GM18870 (cell line): ENCODE data around the gene FRY.

Experiments
- ATAC-seq: cut with Tn5 transposase; IDR thresholded peaks from one replicate; pipeline ENCODE4 v1.9.1; 2021; ENCODE audit warnings: moderate library complexity; ENCODE audit not compliant: unreplicated experiment

FRY gene

DNA sequence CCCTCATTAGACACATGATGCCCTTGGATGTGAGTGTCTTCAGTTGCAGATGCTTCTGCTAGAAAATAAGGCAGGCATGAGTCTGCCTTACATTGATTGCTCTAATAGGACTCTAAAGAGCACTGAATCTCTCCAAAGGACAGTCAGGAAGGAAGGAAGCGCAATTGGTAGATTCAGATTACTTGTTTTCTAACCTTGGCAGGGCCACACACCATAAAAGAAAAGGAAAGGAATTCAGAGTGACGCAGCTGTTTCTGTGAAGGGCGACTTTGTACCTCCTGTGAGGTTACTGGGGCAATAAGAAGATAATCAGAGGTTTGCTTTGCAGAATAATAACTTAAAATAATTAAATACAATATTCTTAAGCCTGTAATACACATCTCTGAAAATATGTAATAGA, 48.0 kb downstream of the FRY start:
- no peak for ATAC-seq

GRCh38 chr13:32080328-32080744, 48.8 kb downstream of the FRY start:
- no peak for ATAC-seq

- ATAC-seq = no peak
Observed at GRCh38 chr13:32081591-32081990, 50.0 kb downstream of the FRY start.

DNA sequence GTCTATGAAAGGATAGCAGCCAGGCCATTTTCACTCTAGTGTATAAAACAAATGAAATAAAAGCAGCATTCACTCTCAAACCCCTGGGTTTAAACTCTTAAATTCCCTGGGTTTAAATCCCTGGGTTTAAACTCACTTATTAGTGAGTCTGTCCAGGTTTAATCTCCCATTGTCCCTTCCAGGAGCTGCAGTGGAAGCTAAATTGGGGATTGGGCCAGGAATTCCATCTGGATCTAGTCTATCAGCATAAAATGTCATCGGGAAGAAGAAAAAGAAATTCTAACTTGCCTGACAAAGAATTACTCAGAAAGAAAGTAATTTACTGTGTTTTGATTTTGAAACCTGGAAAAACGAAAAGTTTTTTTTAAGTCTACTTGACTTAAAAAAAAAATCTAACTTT, 54.8 kb downstream of the FRY start:
- no peak for ATAC-seq

- no peak for ATAC-seq
Observed at GRCh38 chr13:32086791-32087441, 55.3 kb downstream of the FRY start.

- no peak for ATAC-seq
Observed at GRCh38 chr13:32087955-32088747, 56.6 kb downstream of the FRY start.

DNA sequence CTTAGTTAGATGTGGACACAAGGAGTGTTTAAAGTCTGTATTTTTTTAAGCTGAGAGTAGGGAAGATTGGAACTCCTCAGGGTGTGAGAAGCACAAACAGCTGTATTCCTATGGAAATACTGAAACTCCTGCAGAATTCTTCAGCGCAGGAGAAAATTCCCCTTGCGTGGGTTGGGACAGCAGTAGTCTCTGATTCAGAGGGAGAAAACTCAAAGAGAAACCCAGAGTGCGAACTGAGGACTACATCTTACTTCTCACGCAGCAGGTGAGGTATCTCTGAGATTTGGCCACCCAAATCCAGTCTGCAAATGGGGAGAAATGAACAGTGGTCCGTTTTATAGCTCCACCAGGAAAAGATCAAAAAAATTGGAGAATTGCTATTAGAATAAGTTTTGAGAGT, 60.9 kb downstream of the FRY start:
- no peak for ATAC-seq

- ATAC-seq = no peak
Observed at GRCh38 chr13:32093006-32093405, 61.4 kb downstream of the FRY start.

DNA sequence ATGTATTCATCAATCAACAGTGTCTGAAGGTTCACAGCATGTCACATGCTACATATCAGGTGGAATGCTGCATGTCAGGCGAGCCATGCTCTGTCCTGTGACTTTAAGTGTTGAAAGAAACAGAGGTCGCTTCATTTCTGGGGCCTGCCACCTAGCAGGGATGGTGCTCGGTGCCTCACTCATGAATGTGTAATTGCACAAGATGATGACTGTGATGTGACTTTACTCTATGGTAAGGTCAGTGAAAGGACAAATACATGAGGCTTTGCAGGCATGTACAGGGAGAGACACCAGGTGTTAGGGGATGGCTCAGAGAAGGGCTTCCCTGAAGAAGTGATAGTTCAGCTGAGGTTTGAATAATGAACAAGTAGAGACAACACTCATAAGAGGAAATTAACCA, 66.7 kb downstream of the FRY start:
- no peak for ATAC-seq

- ATAC-seq = no peak
Observed at GRCh38 chr13:32105653-32106313, 74.2 kb downstream of the FRY start.

- no peak for ATAC-seq
Observed at GRCh38 chr13:32107474-32107873, 75.9 kb downstream of the FRY start.

- ATAC-seq = no peak
Observed at GRCh38 chr13:32107973-32108372, 76.4 kb downstream of the FRY start.

- ATAC-seq = no peak
Observed at GRCh38 chr13:32113532-32113931, 82.0 kb downstream of the FRY start.

GRCh38 chr13:32114284-32114950, 82.8 kb downstream of the FRY start:
- no peak for ATAC-seq

GRCh38 chr13:32115066-32115465, 83.5 kb downstream of the FRY start:
- ATAC-seq = no peak

DNA sequence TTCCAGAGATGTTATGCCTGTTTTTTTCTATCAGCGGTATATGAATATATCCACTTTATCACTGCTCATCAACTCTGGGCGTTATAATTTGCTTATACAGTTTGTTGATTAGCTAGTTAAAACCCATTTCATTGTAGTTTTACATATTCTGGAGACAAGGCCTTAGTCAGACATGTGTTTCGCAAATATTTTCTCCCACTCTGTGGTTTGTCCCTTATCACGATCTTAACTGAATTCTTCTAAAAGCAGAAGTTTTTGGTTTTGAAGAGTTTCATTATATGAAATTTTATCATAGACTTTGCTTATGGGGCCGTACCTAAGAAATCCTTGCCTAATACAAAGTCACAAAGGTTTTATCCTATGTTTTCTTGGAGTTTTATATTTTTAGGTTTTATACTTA, 84.6 kb downstream of the FRY start:
- ATAC-seq = no peak

- ATAC-seq = no peak
Observed at GRCh38 chr13:32117001-32117400, 85.4 kb downstream of the FRY start.

DNA sequence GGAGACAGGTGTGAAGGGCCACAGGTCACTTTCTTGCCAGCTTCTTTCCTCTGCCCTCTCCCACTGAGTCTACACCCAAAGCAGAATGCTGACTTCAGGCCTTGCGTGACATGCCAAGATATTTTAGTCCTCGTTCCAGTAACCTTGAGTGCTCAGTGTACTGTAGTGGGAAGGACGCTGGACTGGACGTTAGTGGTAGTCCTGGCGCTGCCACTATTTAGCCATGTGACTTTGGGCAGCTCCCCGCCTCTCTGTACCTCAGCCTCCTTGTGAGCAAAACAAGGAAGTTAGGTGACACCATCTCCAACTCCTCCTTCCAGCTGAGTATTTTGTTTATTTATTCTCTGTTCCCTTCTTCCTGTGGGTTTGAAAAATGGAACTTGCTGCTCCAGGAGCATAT, 86.1 kb downstream of the FRY start:
- no peak for ATAC-seq

DNA sequence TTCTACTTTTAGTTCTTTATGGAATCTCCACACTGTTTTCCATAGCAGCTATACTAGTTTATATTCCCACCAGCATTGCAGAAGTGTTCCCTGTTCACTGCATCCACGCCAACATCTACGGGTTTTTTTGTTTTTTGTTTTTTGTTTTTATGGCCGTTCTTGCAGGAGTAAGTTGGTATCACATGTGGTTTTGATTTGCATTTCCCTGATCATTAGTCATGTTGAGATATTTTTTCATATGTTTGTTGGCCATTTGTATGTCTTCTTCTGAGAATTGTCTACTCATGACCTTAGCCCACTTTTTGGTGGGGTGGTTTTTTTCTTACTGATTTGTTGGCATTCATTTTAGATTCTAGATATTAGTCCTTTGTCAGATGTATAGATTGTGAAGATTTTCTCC, 89.7 kb downstream of the FRY start:
- no peak for ATAC-seq

DNA sequence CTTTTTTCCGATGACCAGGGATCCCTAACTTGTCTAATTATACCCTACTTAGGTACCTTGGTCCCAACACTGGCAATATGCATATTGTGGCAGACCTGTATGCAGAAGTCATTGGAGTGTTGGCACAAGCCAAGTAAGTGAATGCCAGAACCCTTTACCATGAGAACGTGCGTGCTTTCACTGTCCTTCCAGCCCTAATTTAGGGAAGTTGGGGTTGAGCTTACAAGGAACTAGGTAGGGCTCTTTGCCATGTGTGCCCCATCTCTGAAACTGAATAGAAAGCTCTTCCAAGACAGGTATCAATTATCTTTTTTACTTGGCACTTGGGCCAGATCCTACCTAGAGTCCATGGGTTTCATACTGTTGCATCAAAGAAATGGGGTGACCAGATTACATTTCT, 93.2 kb downstream of the FRY start:
- no peak for ATAC-seq

DNA sequence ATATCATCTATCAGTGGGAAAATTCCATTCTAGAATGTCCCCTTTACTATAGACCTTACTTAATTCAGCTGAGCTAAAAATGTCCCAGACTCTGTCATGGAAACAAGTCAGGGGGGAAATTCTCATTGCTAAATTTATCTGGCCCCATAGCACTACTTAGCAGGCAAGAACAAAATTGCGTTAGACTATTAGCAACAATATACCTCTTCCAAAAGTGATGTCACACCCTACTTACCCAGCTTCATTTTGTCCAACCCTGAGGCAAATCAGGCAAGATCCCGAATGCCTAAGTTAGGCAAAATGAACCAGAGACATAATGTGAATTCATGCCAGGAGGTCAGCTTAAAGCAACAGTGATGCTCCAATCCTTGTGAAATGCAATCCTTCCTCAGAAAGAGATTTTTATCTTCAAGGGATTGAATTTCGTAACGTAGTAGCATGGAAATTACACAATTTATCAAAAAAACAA, 93.7 kb downstream of the FRY start:
- ATAC-seq = no peak
